ENCODE data around the gene WDFY2. TPM values are rescaled to one million over a fixed set of nuclear protein-coding genes. Genes with fewer than 3 reads are reported as not detected.

WDFY2 gene
- polyA plus RNA-seq, 3 donors = 6.5 to 40.1 (median 9.1) TPM

DNA sequence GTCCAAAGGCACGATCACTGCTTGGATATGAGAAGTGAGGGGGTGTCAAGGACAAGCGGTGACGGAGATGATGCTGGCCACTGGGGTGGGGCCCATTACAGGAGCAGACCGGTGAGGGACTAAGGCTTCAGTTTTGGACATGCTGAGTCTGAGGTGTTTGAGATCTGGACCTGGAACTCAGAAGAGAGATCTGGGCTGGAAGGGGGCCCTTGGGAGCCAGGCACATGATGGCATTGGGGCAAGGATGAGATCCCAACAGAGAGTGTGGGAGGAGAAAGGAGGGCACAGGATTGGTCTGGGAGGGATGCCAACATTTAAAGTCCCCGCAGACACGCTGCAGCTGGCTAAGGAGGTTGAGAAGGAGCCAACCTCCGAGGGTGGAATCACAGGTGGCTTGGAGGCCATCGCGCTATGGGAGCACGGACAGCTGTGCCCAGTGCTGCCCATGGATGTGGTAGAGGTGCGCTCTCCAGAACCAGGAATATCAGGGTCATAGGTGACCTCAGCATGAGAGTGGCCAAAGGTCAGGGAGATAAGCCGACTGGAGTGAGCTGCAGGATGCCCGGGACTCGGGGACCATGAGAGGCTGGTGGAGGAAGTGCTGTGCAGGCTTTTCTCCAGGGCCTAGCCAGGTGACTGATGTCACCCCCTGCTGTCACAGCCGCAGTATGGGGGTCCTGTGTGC, 197.9 kb downstream of the WDFY2 start:
- H3K79me2 ChIP-seq (ENCODE audit: insufficient read depth, low read length) = no peaks in the 10 kb centered on the region
- H3K4me1 ChIP-seq (ENCODE audit: control insufficient read depth in 1 of 2, insufficient read depth in 2 of 2, low read length in 2 of 2) = peaks cover 0 to 7% of the 10 kb centered on the region in 2 donors
- H3K27me3 ChIP-seq (ENCODE audit: control insufficient read depth in 2 of 2, insufficient read depth in 2 of 2, low read length in 2 of 2) = peaks cover 0 to 11% of the 10 kb centered on the region in 2 donors
- peaks cover 6 to 18% (median 13%) of the 10 kb centered on the region in 3 donors for H3K27me3 Mint-ChIP-seq (ENCODE audit: low read depth in 3 of 3)
- no peaks in the 10 kb centered on the region for H3K36me3 ChIP-seq (replicated peaks in 1 of 2; ENCODE audit: control insufficient read depth in 1 of 2, insufficient read depth in 2 of 2, low read length in 2 of 2)
- TF ChIP-seq, protein P1, sequence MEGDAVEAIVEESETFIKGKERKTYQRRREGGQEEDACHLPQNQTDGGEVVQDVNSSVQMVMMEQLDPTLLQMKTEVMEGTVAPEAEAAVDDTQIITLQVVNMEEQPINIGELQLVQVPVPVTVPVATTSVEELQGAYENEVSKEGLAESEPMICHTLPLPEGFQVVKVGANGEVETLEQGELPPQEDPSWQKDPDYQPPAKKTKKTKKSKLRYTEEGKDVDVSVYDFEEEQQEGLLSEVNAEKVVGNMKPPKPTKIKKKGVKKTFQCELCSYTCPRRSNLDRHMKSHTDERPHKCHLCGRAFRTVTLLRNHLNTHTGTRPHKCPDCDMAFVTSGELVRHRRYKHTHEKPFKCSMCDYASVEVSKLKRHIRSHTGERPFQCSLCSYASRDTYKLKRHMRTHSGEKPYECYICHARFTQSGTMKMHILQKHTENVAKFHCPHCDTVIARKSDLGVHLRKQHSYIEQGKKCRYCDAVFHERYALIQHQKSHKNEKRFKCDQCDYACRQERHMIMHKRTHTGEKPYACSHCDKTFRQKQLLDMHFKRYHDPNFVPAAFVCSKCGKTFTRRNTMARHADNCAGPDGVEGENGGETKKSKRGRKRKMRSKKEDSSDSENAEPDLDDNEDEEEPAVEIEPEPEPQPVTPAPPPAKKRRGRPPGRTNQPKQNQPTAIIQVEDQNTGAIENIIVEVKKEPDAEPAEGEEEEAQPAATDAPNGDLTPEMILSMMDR (IDR thresholded peaks at IDR 0.05) = no peak
- DNase-seq = no peak
- peaks cover 0 to under 1% (median 0%) of the 10 kb centered on the region in 7 donors for H3K9me3 Mint-ChIP-seq
- no peak overlapping the region for H3K4me3 Mint-ChIP-seq
- peaks cover 0 to 7% of the 10 kb centered on the region in 2 donors for H3K36me3 Mint-ChIP-seq
- no peak overlapping the region for H2AFZ ChIP-seq (ENCODE audit: insufficient read depth, low read depth, low read length, poor library complexity, severe bottlenecking)
- H4K20me1 ChIP-seq (ENCODE audit: insufficient read depth, low read length) = no peaks in the 10 kb centered on the region
- no peak overlapping the region for H3K4me2 ChIP-seq (replicated peaks; ENCODE audit: extremely low read depth, low read length, poor library complexity, severe bottlenecking)
- no peak overlapping the region for H3K27ac Mint-ChIP-seq
- no peak overlapping the region for H3K27ac ChIP-seq (ENCODE audit: low read depth in 1 of 2, low read length in 2 of 2)
- H3K4me3 ChIP-seq (replicated peaks in 1 of 3; ENCODE audit: low read depth in 2 of 3, low read length in 3 of 3) = no peak overlapping the region
- peaks cover 13% of the 10 kb centered on the region for H3K4me1 Mint-ChIP-seq
- no peak overlapping the region for H3K9ac ChIP-seq (ENCODE audit: insufficient read depth, low read length, poor library complexity, severe bottlenecking)
- WGBS (ENCODE audit: insufficient coverage) = 98% methylated on average over 14 of the region's 15 CpGs
- intact Hi-C loops (cut with micrococcal nuclease) = no loop called here
- no peaks in the 10 kb centered on the region for H3K9me3 ChIP-seq (replicated peaks in 1 of 2; ENCODE audit: control insufficient read depth in 1 of 2, insufficient read depth in 1 of 2, low read length in 2 of 2)

DNA sequence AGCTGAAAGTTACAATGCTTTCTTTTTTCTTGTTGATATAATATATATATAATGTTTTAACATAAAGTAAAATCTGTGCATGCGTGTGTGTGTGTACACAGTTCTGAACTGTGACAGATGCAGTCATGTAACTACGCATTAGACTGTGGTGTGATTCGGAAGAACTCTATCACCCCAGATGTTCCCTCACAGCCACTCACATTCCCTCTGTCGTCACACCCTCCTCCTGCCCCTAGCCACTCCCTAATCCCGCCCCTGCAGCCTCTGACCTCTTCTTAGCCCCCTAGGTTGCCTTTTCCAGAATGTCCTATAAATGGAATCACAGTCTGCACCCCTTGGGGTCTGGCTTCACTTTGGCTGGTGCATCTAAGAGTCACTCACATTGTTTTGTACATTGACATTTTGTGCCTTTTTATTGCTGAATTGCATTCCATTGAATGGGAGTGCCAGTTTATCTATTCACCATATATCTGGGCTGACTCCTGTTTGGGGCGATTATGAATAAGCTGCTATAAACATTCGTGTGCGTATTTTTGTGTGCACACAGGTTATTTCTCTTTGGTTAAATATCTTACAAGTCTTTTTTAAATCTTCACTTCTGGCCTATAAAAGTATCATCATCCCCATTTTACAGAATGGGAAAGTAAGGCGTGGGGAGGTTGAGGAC, 199.3 kb downstream of the WDFY2 start:
- WGBS (ENCODE audit: insufficient coverage) = 79% methylated on average over 5 of the region's 9 CpGs
- Histone ChIP-seq H3K9me3 (replicated peaks in 1 of 2; ENCODE audit: control insufficient read depth in 1 of 2, insufficient read depth in 1 of 2, low read length in 2 of 2) (no peaks in the 10 kb centered on the region), H3K79me2 (ENCODE audit: insufficient read depth, low read length) (no peaks in the 10 kb centered on the region), H3K36me3 (replicated peaks in 1 of 2; ENCODE audit: control insufficient read depth in 1 of 2, insufficient read depth in 2 of 2, low read length in 2 of 2) (no peaks in the 10 kb centered on the region), H4K20me1 (ENCODE audit: insufficient read depth, low read length) (no peaks in the 10 kb centered on the region), H3K27ac (ENCODE audit: low read depth in 1 of 2, low read length in 2 of 2) (no peak overlapping the region), H3K27me3 (ENCODE audit: control insufficient read depth in 2 of 2, insufficient read depth in 2 of 2, low read length in 2 of 2) (peaks cover 0 to under 1% of the 10 kb centered on the region in 2 donors), H3K4me3 (replicated peaks in 1 of 3; ENCODE audit: low read depth in 2 of 3, low read length in 3 of 3) (no peak overlapping the region), H3K4me2 (replicated peaks; ENCODE audit: extremely low read depth, low read length, poor library complexity, severe bottlenecking) (no peak overlapping the region), H2AFZ (ENCODE audit: insufficient read depth, low read depth, low read length, poor library complexity, severe bottlenecking) (no peak overlapping the region), H3K9ac (ENCODE audit: insufficient read depth, low read length, poor library complexity, severe bottlenecking) (no peak overlapping the region), H3K4me1 (ENCODE audit: control insufficient read depth in 1 of 2, insufficient read depth in 2 of 2, low read length in 2 of 2) (peaks cover 0 to under 1% of the 10 kb centered on the region in 2 donors)
- Mint-ChIP-seq H3K4me3 (no peak overlapping the region), H3K4me1 (peaks cover 4% of the 10 kb centered on the region), H3K9me3 (no peaks in the 10 kb centered on the region), H3K27ac (no peak overlapping the region), H3K36me3 (peaks cover 3 to 10% of the 10 kb centered on the region in 2 donors), H3K27me3 (ENCODE audit: low read depth in 3 of 3) (peaks cover 3 to 4% (median 4%) of the 10 kb centered on the region in 3 donors)
- TF ChIP-seq, protein P1 (IDR thresholded peaks at IDR 0.05) = no peak
- DNase-seq = no peak
- intact Hi-C loops (cut with micrococcal nuclease) = no loop called here
